Activated T-cell treated with anti-CD3 and anti-CD28 coated beads, Interleukin-2, amount 50 U/mL, for 4 hours (primary cell): ENCODE results near the gene RAB40C. TPM values are rescaled to one million over a fixed set of nuclear protein-coding genes. Genes with fewer than 3 reads are reported as not detected.

ENCODE experiments used
- ATAC-seq, 2 donors: fragments of 200-7000 bp; cut with Tn5 transposase; one replicate each; pipeline ENCODE4 v1.10.0; 2021
- DNase-seq: peaks from one replicate; pipeline ENCODE4 v3.0.0-alpha.2; 2020
- H3K27me3 Mint-ChIP-seq: one replicate; pipeline ENCODE4 v1.8.0; 2021; ENCODE audit warnings: low read depth, mixed read lengths
- H3K36me3 Mint-ChIP-seq: one replicate; pipeline ENCODE4 v1.8.0; 2022; ENCODE audit warnings: mixed read lengths; ENCODE audit not compliant: insufficient read depth
- H3K4me1 Mint-ChIP-seq: one replicate; pipeline ENCODE4 v1.8.0; 2021; ENCODE audit warnings: low read depth, mixed read lengths
- H3K4me3 Mint-ChIP-seq: one replicate; pipeline ENCODE4 v1.8.0; 2021; ENCODE audit warnings: mild to moderate bottlenecking, moderate library complexity, mixed read lengths
- H3K9me3 Mint-ChIP-seq: one replicate; pipeline ENCODE4 v1.8.0; 2021; ENCODE audit warnings: mixed read lengths
- total RNA-seq, 3 donors: library from RNA; stranded (reverse); gene quantifications; one replicate each; pipeline ENCODE4 v1.2.1, GENCODE V29; 2021

RAB40C gene
- total RNA-seq, 3 donors from 2014 or later, result 13.4 to 15.7 (median 14.6) TPM

DNA sequence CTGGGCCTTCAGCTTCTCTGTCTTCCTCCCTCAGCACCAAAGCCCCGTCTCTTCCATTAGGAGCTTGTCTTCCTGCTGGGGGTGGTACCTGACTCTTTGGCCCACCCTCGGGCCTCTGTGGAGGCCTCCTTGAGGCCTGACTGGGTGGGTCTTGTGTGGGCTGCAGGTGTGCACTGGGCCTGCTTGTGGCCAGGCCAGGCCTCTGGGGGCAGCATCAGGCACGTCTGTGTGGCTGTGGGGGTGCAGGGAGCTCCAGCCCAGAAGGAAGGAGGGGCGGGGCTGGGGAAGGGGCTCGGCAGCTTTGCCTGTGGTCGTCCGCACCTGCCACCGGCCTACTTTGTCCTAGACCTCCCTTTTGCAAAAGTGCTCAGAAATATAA lies 13.1 kb upstream of the RAB40C start:
- Mint-ChIP-seq H3K4me3 (no peak overlapping the region), H3K27me3 (no peaks in the 10 kb centered on the region), H3K36me3 (no peaks in the 10 kb centered on the region), H3K4me1 (peaks cover 4% of the 10 kb centered on the region), H3K9me3 (no peaks in the 10 kb centered on the region)
- ATAC-seq (no peak), DNase-seq (no peak)

DNA sequence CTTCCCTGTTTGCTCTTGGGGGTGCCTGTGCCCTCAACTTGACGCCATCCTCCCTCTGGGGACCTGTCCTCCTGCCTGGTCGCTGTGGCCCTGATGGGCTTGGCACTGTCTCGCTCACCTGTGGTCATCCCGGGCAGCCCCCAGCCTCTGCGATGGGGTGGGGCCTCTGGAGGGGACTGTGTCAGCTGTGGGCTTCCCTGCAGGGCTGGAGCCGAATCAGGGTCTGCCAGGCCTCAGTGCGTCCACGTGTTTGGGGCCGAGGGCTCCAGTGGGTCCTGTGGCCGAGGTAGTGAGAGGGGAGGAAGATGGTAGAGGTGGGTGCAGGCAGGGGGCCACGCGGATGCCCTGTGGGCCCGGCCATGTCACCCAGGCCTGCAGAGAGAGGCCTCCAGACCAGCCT lies 12.1 kb upstream of the RAB40C start:
- H3K36me3 Mint-ChIP-seq, result no peaks in the 10 kb centered on the region
- ATAC-seq (no peak), DNase-seq (no peak)
- no peaks in the 10 kb centered on the region for H3K9me3 Mint-ChIP-seq
- no peaks in the 10 kb centered on the region for H3K4me1 Mint-ChIP-seq
- no peak overlapping the region for H3K4me3 Mint-ChIP-seq
- no peaks in the 10 kb centered on the region for H3K27me3 Mint-ChIP-seq

GRCh38 chr16:578232-578869 lies 11.5 kb upstream of the RAB40C start:
- Mint-ChIP-seq H3K36me3 (no peaks in the 10 kb centered on the region), H3K4me1 (no peaks in the 10 kb centered on the region), H3K27me3 (no peaks in the 10 kb centered on the region), H3K9me3 (no peaks in the 10 kb centered on the region), H3K4me3 (no peak overlapping the region)
- no peak for DNase-seq
- no peak for ATAC-seq

- ATAC-seq, result peak; percentile 82 to 90
- H3K27me3 Mint-ChIP-seq, result no peaks in the 10 kb centered on the region
- H3K4me1 Mint-ChIP-seq, result no peaks in the 10 kb centered on the region
- H3K36me3 Mint-ChIP-seq, result no peaks in the 10 kb centered on the region
- H3K4me3 Mint-ChIP-seq, result peak overlapping the region; percentile 29
- DNase-seq, result peak; percentile 46
- no peaks in the 10 kb centered on the region for H3K9me3 Mint-ChIP-seq
These were observed 10.9 kb upstream of the RAB40C start for GRCh38 chr16:578870-579405.

GRCh38 chr16:580141-580945 lies 9.5 kb upstream of the RAB40C start:
- Mint-ChIP-seq H3K4me3 (no peak overlapping the region), H3K36me3 (no peaks in the 10 kb centered on the region), H3K27me3 (no peaks in the 10 kb centered on the region), H3K4me1 (no peaks in the 10 kb centered on the region), H3K9me3 (no peaks in the 10 kb centered on the region)
- no peak for DNase-seq
- ATAC-seq, result no peak

DNA sequence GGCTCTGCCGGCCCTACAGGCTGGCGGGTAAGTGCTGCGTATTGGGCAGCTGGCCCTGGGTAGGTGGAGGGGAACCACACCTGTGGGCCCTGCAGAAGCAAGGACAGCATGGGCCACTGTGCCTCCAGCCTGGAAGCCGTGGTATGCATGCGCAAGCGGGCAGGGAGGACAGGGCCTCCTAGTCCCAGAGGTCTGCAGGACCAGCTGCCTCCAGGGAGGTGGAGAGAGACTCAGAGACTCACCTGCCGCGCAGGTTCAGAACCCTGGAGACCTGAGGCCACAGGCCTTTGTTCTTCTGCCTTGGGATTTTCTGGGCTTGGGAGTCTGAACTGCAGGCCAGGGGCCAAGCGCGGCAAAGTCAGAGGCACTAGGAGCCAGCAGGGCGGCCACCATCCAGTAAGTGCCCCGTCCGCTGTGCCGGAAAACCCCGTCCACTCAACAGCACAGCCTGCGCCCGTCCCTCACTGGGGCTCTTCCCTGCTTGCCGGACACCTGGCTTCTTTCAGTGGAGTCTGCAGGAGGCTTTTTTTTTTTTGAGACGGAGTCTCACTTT lies 8.8 kb upstream of the RAB40C start:
- no peak for DNase-seq
- Mint-ChIP-seq H3K4me1 (no peaks in the 10 kb centered on the region), H3K4me3 (no peak overlapping the region), H3K36me3 (no peaks in the 10 kb centered on the region), H3K27me3 (no peaks in the 10 kb centered on the region), H3K9me3 (no peaks in the 10 kb centered on the region)
- ATAC-seq, result no peak

DNA sequence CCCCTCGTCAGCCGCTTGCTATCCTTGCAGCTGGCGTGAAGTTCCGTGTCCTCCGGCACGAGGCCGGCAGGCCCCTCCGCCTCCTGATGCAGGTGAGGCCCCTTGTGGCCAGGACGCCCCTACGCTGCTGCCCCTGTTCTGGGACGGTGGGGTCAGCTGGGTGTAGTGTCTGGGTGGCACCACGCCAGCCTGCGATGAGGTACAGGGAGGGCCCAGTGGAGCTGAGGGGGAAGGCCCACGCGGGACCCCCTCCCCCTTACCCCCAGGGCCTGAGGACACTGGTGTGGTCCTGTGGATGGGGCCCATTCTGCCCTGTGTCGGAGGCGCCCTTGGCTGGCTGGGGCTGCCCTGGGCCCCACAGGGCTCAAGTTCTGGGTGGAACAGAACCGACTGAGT lies 7.7 kb upstream of the RAB40C start:
- ATAC-seq, result no peak
- H3K27me3 Mint-ChIP-seq, result no peaks in the 10 kb centered on the region
- H3K9me3 Mint-ChIP-seq, result no peaks in the 10 kb centered on the region
- DNase-seq, result no peak
- no peaks in the 10 kb centered on the region for H3K4me1 Mint-ChIP-seq
- no peaks in the 10 kb centered on the region for H3K36me3 Mint-ChIP-seq
- H3K4me3 Mint-ChIP-seq, result no peak overlapping the region

DNA sequence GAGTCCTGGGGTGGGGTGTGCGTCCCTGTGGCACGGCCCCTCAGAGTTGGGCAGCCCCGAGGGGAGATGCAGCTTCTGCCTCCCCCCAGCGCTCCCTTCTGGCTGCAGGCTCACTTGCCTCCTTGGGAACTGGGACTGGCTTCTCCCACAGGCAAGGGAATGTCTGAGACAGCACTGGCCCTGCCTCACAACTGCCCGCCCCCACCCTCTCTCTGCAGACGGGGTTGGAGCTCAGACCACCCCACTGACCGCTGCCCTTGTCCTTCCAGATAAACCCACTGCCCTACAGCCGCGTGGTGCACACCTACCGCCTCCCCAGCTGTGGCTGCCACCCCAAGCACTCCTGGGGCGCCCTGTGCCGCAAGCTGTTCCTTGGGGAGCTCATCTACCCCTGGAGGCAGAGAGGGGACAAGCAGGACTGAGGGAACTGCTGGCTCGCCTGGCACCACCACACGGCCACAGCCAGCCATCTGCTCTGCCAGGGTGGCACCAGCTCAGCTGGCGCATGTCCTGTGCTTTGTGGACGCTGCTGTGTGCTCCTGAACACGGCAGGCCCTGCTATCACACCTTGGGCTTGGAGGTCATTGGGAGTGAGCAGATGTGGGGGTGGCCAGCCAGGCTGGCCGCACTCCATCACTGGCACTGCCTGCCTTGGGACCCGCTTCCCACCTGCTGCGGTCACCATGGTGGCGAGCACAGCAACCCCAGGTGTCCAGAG lies 7.1 kb upstream of the RAB40C start:
- Mint-ChIP-seq H3K36me3 (no peaks in the 10 kb centered on the region), H3K4me3 (no peak overlapping the region), H3K9me3 (no peaks in the 10 kb centered on the region), H3K4me1 (peaks cover 2% of the 10 kb centered on the region), H3K27me3 (no peaks in the 10 kb centered on the region)
- DNase-seq, result no peak
- no peak for ATAC-seq

GRCh38 chr16:583470-583814 lies 6.4 kb upstream of the RAB40C start:
- H3K4me1 Mint-ChIP-seq, result peaks cover 2% of the 10 kb centered on the region
- no peaks in the 10 kb centered on the region for H3K9me3 Mint-ChIP-seq
- ATAC-seq (no peak), DNase-seq (no peak)
- H3K4me3 Mint-ChIP-seq, result no peak overlapping the region
- H3K36me3 Mint-ChIP-seq, result no peaks in the 10 kb centered on the region
- no peaks in the 10 kb centered on the region for H3K27me3 Mint-ChIP-seq

DNA sequence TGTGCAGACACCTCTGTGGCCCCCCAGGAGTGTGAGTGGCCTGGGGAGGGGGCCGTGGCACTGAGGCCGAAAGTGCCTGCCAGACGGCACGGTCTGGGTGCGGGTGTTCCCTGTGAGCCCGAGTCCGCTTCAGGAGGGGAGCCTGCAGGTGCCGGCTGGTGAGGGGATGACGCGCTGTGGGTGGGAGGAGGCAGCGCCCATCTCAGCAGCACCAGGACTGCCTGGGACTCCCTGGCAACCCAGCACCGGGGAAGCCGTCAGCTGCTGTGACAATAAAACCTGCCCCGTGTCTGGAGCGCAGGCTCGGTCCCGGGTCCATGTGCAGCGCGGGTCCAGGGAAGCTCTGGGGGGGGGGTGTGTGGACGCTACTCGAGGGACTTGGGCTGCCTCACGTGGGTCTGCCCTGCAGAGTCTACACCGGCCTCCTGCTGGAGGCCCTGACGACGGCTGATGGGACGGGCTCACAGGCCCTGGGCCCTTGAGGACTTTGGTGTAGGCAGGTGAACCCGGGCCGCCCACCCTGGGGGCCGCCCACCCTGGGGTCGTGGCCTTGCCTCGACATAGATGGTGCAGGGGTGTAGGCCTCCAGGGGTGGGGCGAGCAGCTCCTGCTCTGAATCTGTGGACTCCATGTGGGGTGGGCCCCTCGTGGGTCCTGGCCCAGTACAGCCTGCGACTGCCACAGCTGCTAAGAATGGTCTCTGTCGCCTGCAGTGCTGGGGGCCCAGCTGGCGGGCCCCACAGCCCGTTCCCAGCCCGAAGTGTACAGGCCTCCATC lies 5.9 kb upstream of the RAB40C start:
- no peak for DNase-seq
- Mint-ChIP-seq H3K4me3 (no peak overlapping the region), H3K36me3 (no peaks in the 10 kb centered on the region), H3K9me3 (no peaks in the 10 kb centered on the region), H3K27me3 (no peaks in the 10 kb centered on the region), H3K4me1 (peaks cover 4% of the 10 kb centered on the region)
- no peak for ATAC-seq

GRCh38 chr16:585351-585750 lies 4.5 kb upstream of the RAB40C start:
- peaks cover 4% of the 10 kb centered on the region for H3K4me1 Mint-ChIP-seq
- no peaks in the 10 kb centered on the region for H3K36me3 Mint-ChIP-seq
- DNase-seq, result no peak
- no peaks in the 10 kb centered on the region for H3K9me3 Mint-ChIP-seq
- H3K4me3 Mint-ChIP-seq, result no peak overlapping the region
- H3K27me3 Mint-ChIP-seq, result no peaks in the 10 kb centered on the region
- ATAC-seq, result no peak

DNA sequence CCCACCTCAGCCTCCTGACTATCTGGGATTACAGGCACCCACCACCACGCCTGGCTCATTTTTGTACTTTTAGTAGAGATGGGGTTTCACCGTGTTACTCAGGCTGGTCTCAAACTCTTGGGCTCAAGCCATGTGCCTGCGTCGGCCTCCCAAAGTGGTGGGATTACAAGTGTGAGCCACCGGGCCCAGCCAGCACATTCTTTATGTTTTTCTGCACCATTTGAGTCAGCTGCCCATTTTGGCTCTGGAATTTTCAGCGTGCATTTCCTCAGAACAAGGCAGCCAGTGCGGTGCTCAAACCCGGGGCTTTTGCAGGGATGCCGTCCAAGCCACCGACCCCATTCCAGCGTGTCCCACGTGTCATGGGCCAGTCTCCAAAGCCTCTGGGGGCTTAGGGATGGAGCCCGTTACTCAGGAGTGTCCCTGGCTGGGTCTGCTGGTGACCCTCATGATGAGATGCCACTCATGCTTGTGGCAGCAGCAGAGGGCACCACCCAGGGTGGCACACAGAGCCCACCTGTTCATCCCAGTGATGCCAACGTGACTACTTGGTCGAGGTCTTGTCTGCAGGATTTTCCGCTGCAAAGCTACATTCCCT lies 3.7 kb upstream of the RAB40C start:
- Mint-ChIP-seq H3K4me3 (no peak overlapping the region), H3K4me1 (peaks cover 10% of the 10 kb centered on the region), H3K9me3 (no peaks in the 10 kb centered on the region), H3K36me3 (no peaks in the 10 kb centered on the region), H3K27me3 (no peaks in the 10 kb centered on the region)
- no peak for DNase-seq
- no peak for ATAC-seq

- DNase-seq (no peak), ATAC-seq (no peak)
- Mint-ChIP-seq H3K9me3 (no peaks in the 10 kb centered on the region), H3K27me3 (no peaks in the 10 kb centered on the region), H3K4me1 (peaks cover 17% of the 10 kb centered on the region), H3K4me3 (peak overlapping the region; percentile 96), H3K36me3 (no peaks in the 10 kb centered on the region)
These were observed 2.9 kb upstream of the RAB40C start for GRCh38 chr16:586645-587590.
